ENCODE data around the gene PPP1R12C.

PPP1R12C gene

DNA sequence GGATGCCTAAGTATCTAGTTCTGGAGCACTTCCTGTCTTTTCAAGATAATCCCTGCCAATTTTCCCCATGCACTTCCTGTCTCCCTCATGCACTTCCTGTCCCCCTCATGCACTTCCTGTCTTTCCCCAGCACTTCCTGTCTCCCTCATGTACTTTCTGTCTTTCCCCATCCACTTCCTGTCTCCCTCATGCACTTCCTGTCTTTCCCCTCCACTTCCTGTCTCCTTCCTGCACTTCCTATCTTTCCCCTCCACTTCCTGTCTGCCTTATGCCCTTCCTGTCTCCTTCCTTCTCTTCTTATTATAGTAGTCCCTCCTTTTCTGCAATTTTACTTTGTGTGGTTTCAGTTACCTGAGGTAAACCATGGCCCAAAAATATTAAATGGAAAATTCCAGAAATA lies 34.6 kb upstream of the PPP1R12C start:
- Histone ChIP-seq H2AFZ (ENCODE audit: low read length) (no peak overlapping the region), H3K4me2 (ENCODE audit: low read depth, low read length, poor library complexity, severe bottlenecking) (peak overlapping the region; percentile 36)
- TF ChIP-seq, protein P1, sequence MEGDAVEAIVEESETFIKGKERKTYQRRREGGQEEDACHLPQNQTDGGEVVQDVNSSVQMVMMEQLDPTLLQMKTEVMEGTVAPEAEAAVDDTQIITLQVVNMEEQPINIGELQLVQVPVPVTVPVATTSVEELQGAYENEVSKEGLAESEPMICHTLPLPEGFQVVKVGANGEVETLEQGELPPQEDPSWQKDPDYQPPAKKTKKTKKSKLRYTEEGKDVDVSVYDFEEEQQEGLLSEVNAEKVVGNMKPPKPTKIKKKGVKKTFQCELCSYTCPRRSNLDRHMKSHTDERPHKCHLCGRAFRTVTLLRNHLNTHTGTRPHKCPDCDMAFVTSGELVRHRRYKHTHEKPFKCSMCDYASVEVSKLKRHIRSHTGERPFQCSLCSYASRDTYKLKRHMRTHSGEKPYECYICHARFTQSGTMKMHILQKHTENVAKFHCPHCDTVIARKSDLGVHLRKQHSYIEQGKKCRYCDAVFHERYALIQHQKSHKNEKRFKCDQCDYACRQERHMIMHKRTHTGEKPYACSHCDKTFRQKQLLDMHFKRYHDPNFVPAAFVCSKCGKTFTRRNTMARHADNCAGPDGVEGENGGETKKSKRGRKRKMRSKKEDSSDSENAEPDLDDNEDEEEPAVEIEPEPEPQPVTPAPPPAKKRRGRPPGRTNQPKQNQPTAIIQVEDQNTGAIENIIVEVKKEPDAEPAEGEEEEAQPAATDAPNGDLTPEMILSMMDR (conservative IDR thresholded peaks at IDR 0.05; ENCODE audit: low read length): no peak
- TF ChIP-seq EZH2phosphoT487 (IDR thresholded peaks at IDR 0.05; ENCODE audit: borderline replicate concordance): no peak

GRCh38 chr19:55149078-55150003 lies 31.9 kb upstream of the PPP1R12C start, which contains the start of gene TNNT1:
TSS of gene TNNT1 (minus strand) at chr19:55149206. CDS start at chr19:55147157, 2,049 bp downstream.
- H3K9me2 ChIP-seq (replicated peaks; ENCODE audit: low read depth, low read length): no peaks in the 10 kb centered on the region
- H2AFZ ChIP-seq (ENCODE audit: low read length): no peak within 1 kb of the TSS
- peaks cover 12% of the 10 kb centered on the region for H3F3A ChIP-seq (ENCODE audit: low read depth)
- peaks cover 29% of the 10 kb centered on the region for H3K4me1 ChIP-seq (ENCODE audit: insufficient read depth, low read length, poor library complexity, severe bottlenecking)
- no peaks in the 10 kb centered on the region for H3K79me2 ChIP-seq (ENCODE audit: insufficient read depth, low read length)
- H3K9me3 ChIP-seq (ENCODE audit: insufficient read depth, low read depth, low read length): no peaks in the 10 kb centered on the region
- H3K36me3 ChIP-seq (ENCODE audit: insufficient read depth, low read length): no peaks in the 10 kb centered on the region
- H3K4me3 ChIP-seq (ENCODE audit: low read length, poor library complexity, severe bottlenecking): no peak within 1 kb of the TSS
- no peak within 1 kb of the TSS for H3K4me2 ChIP-seq (ENCODE audit: low read depth, low read length, poor library complexity, severe bottlenecking)
- H3K27me3 ChIP-seq (ENCODE audit: insufficient read depth, low read length, poor library complexity, severe bottlenecking): no peaks in the 10 kb centered on the region
- H3K9ac ChIP-seq (ENCODE audit: low read depth, low read length, poor library complexity, severe bottlenecking): no peak within 1 kb of the TSS
- TF ChIP-seq EZH2phosphoT487 (IDR thresholded peaks at IDR 0.05; ENCODE audit: borderline replicate concordance): no peak
- no peaks in the 10 kb centered on the region for H4K20me1 ChIP-seq (ENCODE audit: insufficient read depth, low read length, poor library complexity, severe bottlenecking)

More for the DNA sequence above, 34.6 kb upstream of the PPP1R12C start:
- Histone ChIP-seq H3K4me3 (ENCODE audit: low read length, poor library complexity, severe bottlenecking) (peak overlapping the region; percentile 15), H3K9me2 (replicated peaks; ENCODE audit: low read depth, low read length) (no peaks in the 10 kb centered on the region), H3K79me2 (ENCODE audit: insufficient read depth, low read length) (no peaks in the 10 kb centered on the region), H3K36me3 (ENCODE audit: insufficient read depth, low read length) (no peaks in the 10 kb centered on the region), H3K27me3 (ENCODE audit: insufficient read depth, low read length, poor library complexity, severe bottlenecking) (no peaks in the 10 kb centered on the region), H3F3A (ENCODE audit: low read depth) (peaks cover 12% of the 10 kb centered on the region), H3K9ac (ENCODE audit: low read depth, low read length, poor library complexity, severe bottlenecking) (no peak overlapping the region), H3K4me1 (ENCODE audit: insufficient read depth, low read length, poor library complexity, severe bottlenecking) (peaks cover 22% of the 10 kb centered on the region), H4K20me1 (ENCODE audit: insufficient read depth, low read length, poor library complexity, severe bottlenecking) (no peaks in the 10 kb centered on the region), H3K9me3 (ENCODE audit: insufficient read depth, low read depth, low read length) (no peaks in the 10 kb centered on the region)

DNA sequence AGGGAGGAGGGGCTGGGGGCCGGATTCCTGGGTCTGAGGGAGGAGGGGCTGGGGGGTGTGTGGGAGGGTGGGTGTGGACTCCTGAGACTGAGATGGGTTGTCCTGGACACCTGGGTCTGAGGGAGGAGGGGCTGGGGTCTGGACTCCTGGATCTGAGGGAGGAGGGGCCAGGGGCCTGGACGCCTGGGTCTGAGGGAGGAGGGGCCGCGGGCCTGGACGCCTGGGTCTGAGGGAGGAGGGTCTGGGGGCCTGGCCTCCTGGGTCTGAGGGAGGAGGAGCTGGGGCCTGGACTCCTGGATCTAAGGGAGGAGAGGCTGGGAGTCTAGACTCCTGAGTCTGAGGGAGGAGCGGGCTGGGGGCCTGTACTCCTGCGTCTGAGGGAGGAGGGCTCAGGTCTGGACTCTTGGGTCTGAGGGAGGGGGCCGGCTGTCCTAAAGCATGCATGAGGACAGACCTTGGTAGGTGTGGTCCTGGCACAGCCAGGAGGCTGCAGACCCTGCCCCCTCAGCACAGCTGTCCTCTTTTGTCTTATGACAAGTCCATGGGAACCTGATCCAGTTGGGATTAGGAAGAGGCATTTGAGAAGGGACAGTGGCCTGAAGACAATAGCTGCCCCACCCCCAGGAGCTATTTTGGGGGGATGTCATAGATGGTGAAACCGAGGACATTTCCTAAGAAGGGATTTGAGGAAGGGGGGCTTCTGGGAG lies 30.3 kb upstream of the PPP1R12C start:
- Histone ChIP-seq H3K27me3 (ENCODE audit: insufficient read depth, low read length, poor library complexity, severe bottlenecking) (no peaks in the 10 kb centered on the region), H3K4me1 (ENCODE audit: insufficient read depth, low read length, poor library complexity, severe bottlenecking) (peaks cover 16% of the 10 kb centered on the region), H3F3A (ENCODE audit: low read depth) (peaks cover 4% of the 10 kb centered on the region; the same call in 1 of the 2 replicates), H4K20me1 (ENCODE audit: insufficient read depth, low read length, poor library complexity, severe bottlenecking) (no peaks in the 10 kb centered on the region), H3K79me2 (ENCODE audit: insufficient read depth, low read length) (no peaks in the 10 kb centered on the region), H3K9ac (ENCODE audit: low read depth, low read length, poor library complexity, severe bottlenecking) (no peak overlapping the region), H3K36me3 (ENCODE audit: insufficient read depth, low read length) (no peaks in the 10 kb centered on the region), H3K9me2 (replicated peaks; ENCODE audit: low read depth, low read length) (no peaks in the 10 kb centered on the region), H3K4me3 (ENCODE audit: low read length, poor library complexity, severe bottlenecking) (peak overlapping the region; percentile 80), H3K9me3 (ENCODE audit: insufficient read depth, low read depth, low read length) (no peaks in the 10 kb centered on the region), H2AFZ (ENCODE audit: low read length) (no peak overlapping the region), H3K4me2 (ENCODE audit: low read depth, low read length, poor library complexity, severe bottlenecking) (no peak overlapping the region)
- TF ChIP-seq, protein P1 (conservative IDR thresholded peaks at IDR 0.05; ENCODE audit: low read length): no peak
- TF ChIP-seq EZH2phosphoT487 (IDR thresholded peaks at IDR 0.05; ENCODE audit: borderline replicate concordance): no peak

Measured in Loucy (cell line).